Esophagus muscularis mucosa (tissue), 3 donors: ENCODE measurements around the gene DACT2.

Source experiments
- POLR2A ChIP-seq: fragments of 450-650 bp; IDR thresholded peaks from one replicate; pipeline ENCODE4 v1.6.1; 2017; ENCODE audit warnings: antibody characterized with exemption, moderate library complexity, mild to moderate bottlenecking, low read depth
- POLR2AphosphoS5 ChIP-seq, 2 donors: sonication (generic); formaldehyde crosslinking; IDR thresholded peaks; one replicate each; pipeline ENCODE4 v1.6.1; 2017; ENCODE audit warnings: antibody characterized with exemption in 2 of 2
- TF ChIP-seq, protein P1 (sequence below), 3 experiments: fragments of 200-600 bp in 2 of 3; fragments of 450-650 bp in 1 of 3; sonication (generic) in 2 of 3; IDR thresholded peaks; one replicate each; pipeline ENCODE4 v1.5.1; 2017 to 2019; ENCODE audit warnings: antibody characterized with exemption in 3 of 3, mild to moderate bottlenecking in 2 of 3, moderate library complexity in 1 of 3

DNA sequence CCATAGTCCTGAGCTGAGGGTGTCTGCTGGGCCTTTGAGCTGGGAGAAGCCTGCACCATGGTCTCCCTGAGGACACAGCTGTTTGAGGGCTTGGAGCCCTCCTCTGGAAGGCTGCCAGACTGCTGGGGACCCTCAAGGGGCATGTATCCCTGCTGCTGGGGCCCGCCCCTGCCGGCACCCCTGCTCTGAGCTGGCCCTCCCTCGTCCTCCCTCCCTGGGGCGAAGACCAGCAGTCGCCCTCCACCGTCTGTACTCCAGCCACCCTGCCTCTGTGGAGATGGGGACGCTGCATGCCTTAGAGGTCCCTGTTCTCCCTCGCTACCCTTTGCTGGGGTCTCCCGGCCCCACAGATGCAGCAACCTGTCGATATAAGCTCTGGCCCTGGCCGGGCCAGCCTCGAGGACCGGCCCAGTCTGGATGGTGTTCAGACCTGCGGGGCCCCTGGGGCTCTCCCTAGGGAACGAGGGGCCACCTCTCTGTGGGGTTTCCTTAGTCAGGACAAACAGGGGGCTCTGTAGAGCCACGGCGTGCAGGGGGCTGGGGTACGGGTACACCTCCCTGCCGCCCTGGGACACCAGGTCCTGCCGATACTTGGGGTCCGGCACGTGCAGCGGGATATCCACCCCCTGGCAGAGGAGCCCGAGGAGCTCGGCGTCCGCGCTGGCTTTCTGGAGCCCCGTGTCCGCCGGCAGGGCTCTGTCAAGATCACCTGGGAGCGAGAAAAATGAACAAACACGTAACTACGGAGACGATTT is 11.0 kb downstream of the DACT2 start:
- TF ChIP-seq POLR2A = no peak
- TF ChIP-seq, protein P1, sequence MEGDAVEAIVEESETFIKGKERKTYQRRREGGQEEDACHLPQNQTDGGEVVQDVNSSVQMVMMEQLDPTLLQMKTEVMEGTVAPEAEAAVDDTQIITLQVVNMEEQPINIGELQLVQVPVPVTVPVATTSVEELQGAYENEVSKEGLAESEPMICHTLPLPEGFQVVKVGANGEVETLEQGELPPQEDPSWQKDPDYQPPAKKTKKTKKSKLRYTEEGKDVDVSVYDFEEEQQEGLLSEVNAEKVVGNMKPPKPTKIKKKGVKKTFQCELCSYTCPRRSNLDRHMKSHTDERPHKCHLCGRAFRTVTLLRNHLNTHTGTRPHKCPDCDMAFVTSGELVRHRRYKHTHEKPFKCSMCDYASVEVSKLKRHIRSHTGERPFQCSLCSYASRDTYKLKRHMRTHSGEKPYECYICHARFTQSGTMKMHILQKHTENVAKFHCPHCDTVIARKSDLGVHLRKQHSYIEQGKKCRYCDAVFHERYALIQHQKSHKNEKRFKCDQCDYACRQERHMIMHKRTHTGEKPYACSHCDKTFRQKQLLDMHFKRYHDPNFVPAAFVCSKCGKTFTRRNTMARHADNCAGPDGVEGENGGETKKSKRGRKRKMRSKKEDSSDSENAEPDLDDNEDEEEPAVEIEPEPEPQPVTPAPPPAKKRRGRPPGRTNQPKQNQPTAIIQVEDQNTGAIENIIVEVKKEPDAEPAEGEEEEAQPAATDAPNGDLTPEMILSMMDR (IDR thresholded peaks at IDR 0.05) = no peak
- TF ChIP-seq POLR2AphosphoS5 (IDR thresholded peaks at IDR 0.05) = no peak
